Measurements from ENCODE around the gene FAM111A. TPM values are rescaled to one million over a fixed set of nuclear protein-coding genes. Genes with fewer than 3 reads are reported as not detected.

Gene FAM111A
- total RNA-seq, 4 donors from 2014 or later = 2.0 to 7.0 (median 3.7) TPM

- no peak overlapping the region for H3K4me3 ChIP-seq
- ATAC-seq (no peak), DNase-seq (no peak)
- in situ Hi-C loops (cut with MboI; ENCODE audit: low sequenced_read_pairs in 4 of 4) = loop anchor here in 3 of 4 donors (10.0 to 25.0 kb wide), 3 partner anchors 48 to 490 kb away; partner anchors contain the start of gene FAM111B (in 1 of the 3)
- intact Hi-C loops (cut with DNase I; ENCODE audit: low total_unique reads) = loop anchor here (10.0 kb wide), 1 partner anchor 498 kb away; no protein-coding TSS in a partner anchor
- TF ChIP-seq, protein P1, sequence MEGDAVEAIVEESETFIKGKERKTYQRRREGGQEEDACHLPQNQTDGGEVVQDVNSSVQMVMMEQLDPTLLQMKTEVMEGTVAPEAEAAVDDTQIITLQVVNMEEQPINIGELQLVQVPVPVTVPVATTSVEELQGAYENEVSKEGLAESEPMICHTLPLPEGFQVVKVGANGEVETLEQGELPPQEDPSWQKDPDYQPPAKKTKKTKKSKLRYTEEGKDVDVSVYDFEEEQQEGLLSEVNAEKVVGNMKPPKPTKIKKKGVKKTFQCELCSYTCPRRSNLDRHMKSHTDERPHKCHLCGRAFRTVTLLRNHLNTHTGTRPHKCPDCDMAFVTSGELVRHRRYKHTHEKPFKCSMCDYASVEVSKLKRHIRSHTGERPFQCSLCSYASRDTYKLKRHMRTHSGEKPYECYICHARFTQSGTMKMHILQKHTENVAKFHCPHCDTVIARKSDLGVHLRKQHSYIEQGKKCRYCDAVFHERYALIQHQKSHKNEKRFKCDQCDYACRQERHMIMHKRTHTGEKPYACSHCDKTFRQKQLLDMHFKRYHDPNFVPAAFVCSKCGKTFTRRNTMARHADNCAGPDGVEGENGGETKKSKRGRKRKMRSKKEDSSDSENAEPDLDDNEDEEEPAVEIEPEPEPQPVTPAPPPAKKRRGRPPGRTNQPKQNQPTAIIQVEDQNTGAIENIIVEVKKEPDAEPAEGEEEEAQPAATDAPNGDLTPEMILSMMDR (IDR thresholded peaks at IDR 0.05 in 4 of 5, conservative IDR thresholded peaks at IDR 0.05 in 1 of 5) = no peak
- TF ChIP-seq POLR2A (IDR thresholded peaks at IDR 0.05) = no peak
- no peak overlapping the region for H3K27ac ChIP-seq
- H3K4me1 ChIP-seq = no peaks in the 10 kb centered on the region
- no peaks in the 10 kb centered on the region for H3K27me3 ChIP-seq
- H3K9me3 ChIP-seq = no peaks in the 10 kb centered on the region
- no peaks in the 10 kb centered on the region for H3K36me3 ChIP-seq
Measured at GRCh38 chr11:59152312-59152951, 9.8 kb downstream of the FAM111A start.

DNA sequence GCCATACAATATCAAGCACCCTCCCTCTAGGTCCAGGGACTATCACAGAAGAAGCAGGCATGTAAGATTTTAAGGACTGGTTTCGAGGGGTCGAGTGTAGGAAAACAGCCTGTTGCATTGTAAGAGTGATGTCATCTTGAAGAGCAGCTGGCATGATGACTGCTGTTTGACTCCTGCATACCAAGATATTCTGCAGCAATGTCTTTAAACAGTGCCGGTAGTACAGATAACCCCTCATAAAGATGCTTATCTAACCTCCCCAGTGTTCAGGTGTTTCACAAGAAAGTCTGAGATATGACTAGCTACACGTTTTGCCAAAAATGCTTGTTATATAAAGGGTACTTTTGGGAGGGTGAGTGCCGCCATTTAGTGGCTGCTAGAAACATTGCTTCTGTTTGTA is 12.0 kb downstream of the FAM111A start:
- TF ChIP-seq POLR2A (IDR thresholded peaks at IDR 0.05) = no peak
- TF ChIP-seq, protein P1 (IDR thresholded peaks at IDR 0.05 in 4 of 5, conservative IDR thresholded peaks at IDR 0.05 in 1 of 5) = no peak
- no peak for ATAC-seq
- Histone ChIP-seq H3K9me3 (no peaks in the 10 kb centered on the region), H3K36me3 (no peaks in the 10 kb centered on the region), H3K4me3 (no peak overlapping the region), H3K27ac (no peak overlapping the region), H3K27me3 (no peaks in the 10 kb centered on the region), H3K4me1 (no peaks in the 10 kb centered on the region)
- DNase-seq = no peak
- in situ Hi-C loops (cut with MboI; ENCODE audit: low sequenced_read_pairs in 4 of 4) (loop anchor here in 3 of 4 donors (10.0 to 25.0 kb wide), 3 partner anchors 50 to 492 kb away; partner anchors contain the start of gene FAM111B (in 1 of the 3)), intact Hi-C loops (cut with DNase I; ENCODE audit: low total_unique reads) (loop anchor here (10.0 kb wide), 1 partner anchor 500 kb away; no protein-coding TSS in a partner anchor)

- no peaks in the 10 kb centered on the region for H3K4me1 ChIP-seq
- intact Hi-C loops (cut with DNase I; ENCODE audit: low total_unique reads) (loop anchor here (10.0 kb wide), 1 partner anchor 503 kb away; no protein-coding TSS in a partner anchor), in situ Hi-C loops (cut with MboI; ENCODE audit: low sequenced_read_pairs in 4 of 4) (loop anchor here in 3 of 4 donors (10.0 to 25.0 kb wide), 3 partner anchors 53 to 495 kb away; partner anchors contain the start of gene FAM111B (in 1 of the 3))
- H3K27ac ChIP-seq = no peak overlapping the region
- ATAC-seq (no peak), DNase-seq (no peak)
- peaks cover 0 to 2% (median 0%) of the 10 kb centered on the region in 3 donors for H3K27me3 ChIP-seq
- no peaks in the 10 kb centered on the region for H3K36me3 ChIP-seq
- no peak overlapping the region for H3K4me3 ChIP-seq
- TF ChIP-seq, protein P1 (IDR thresholded peaks at IDR 0.05 in 4 of 5, conservative IDR thresholded peaks at IDR 0.05 in 1 of 5) = no peak
- TF ChIP-seq POLR2A (IDR thresholded peaks at IDR 0.05) = no peak
- no peaks in the 10 kb centered on the region for H3K9me3 ChIP-seq
Measured at GRCh38 chr11:59157433-59157832, 14.8 kb downstream of the FAM111A start.

GRCh38 chr11:59158206-59159068 is 15.8 kb downstream of the FAM111A start:
- Histone ChIP-seq H3K4me1 (no peaks in the 10 kb centered on the region), H3K27ac (no peak overlapping the region), H3K9me3 (no peaks in the 10 kb centered on the region), H3K4me3 (no peak overlapping the region), H3K36me3 (no peaks in the 10 kb centered on the region), H3K27me3 (peaks cover 0 to 2% (median 0%) of the 10 kb centered on the region in 3 donors)
- intact Hi-C loops (cut with DNase I; ENCODE audit: low total_unique reads) = loop anchor here (10.0 kb wide), 1 partner anchor 504 kb away; no protein-coding TSS in a partner anchor
- no peak for TF ChIP-seq POLR2A (IDR thresholded peaks at IDR 0.05)
- TF ChIP-seq, protein P1 (IDR thresholded peaks at IDR 0.05 in 4 of 5, conservative IDR thresholded peaks at IDR 0.05 in 1 of 5) = peak; percentile 51 to 73 (median 62)
- ATAC-seq = peak; percentile 73 to 85
- peak; percentile 18 to 20 for DNase-seq
- in situ Hi-C loops (cut with MboI; ENCODE audit: low sequenced_read_pairs in 4 of 4) = loop anchor here in 3 of 4 donors (10.0 to 25.0 kb wide), 3 partner anchors 54 to 496 kb away; partner anchors contain the start of gene FAM111B (in 1 of the 3)
